KBM-7 (cell line): ENCODE data around the gene PDK2.
A peak's percentile ranks its signal among the peaks of the same experiment; 100 is the strongest.

ENCODE experiments used
- DNase-seq: peaks from one replicate; pipeline ENCODE4 v3.0.0-alpha.2; 2015
- in situ Hi-C: fragments of 300-500 bp; cut with MboI; formaldehyde crosslinking; loops from 2 replicates; pipeline ENCODE4 v1.14.3; 2020; ENCODE audit warnings: low sequenced_read_pairs, low pct_unique_long_range_greater_than_20kb, mixed read lengths

PDK2 gene

GRCh38 chr17:50141745-50142110 lies 46.6 kb downstream of the PDK2 start:
- DNase-seq = no peak
- in situ Hi-C loops = no loop called here

- in situ Hi-C loops = no loop called here
- DNase-seq = no peak
Observed at GRCh38 chr17:50143461-50144176, 48.5 kb downstream of the PDK2 start.

GRCh38 chr17:50144355-50144754 lies 49.2 kb downstream of the PDK2 start:
- no peak for DNase-seq
- in situ Hi-C loops = no loop called here

- DNase-seq = no peak
Observed at GRCh38 chr17:50144845-50145531, 49.8 kb downstream of the PDK2 start.

GRCh38 chr17:50145532-50146229 lies 50.5 kb downstream of the PDK2 start:
- in situ Hi-C loops = no loop called here
- DNase-seq = no peak

More at GRCh38 chr17:50144845-50145531, 49.8 kb downstream of the PDK2 start:
- in situ Hi-C loops = no loop called here

GRCh38 chr17:50146230-50146926 lies 51.2 kb downstream of the PDK2 start:
- in situ Hi-C loops = no loop called here
- DNase-seq = no peak

- in situ Hi-C loops = no loop called here
- DNase-seq = no peak
Observed at GRCh38 chr17:50146927-50147665, 51.9 kb downstream of the PDK2 start.

GRCh38 chr17:50147841-50148225 lies 52.7 kb downstream of the PDK2 start:
- no peak for DNase-seq
- in situ Hi-C loops = no loop called here

GRCh38 chr17:50148226-50149090 lies 53.3 kb downstream of the PDK2 start:
- in situ Hi-C loops = no loop called here
- peak; percentile 89 for DNase-seq

- DNase-seq = no peak
- in situ Hi-C loops = no loop called here
Observed at GRCh38 chr17:50149091-50149416, 53.9 kb downstream of the PDK2 start.

GRCh38 chr17:50149417-50150353 lies 54.5 kb downstream of the PDK2 start:
- in situ Hi-C loops = no loop called here

GRCh38 chr17:50150354-50151040 lies 55.3 kb downstream of the PDK2 start, which contains the start of gene PPP1R9B:
Gene PPP1R9B, minus strand, starts transcription at chr17:50150677. Its CDS starts 164 bp downstream, at chr17:50150513.
- in situ Hi-C loops = no loop called here
- no peak for DNase-seq

More at GRCh38 chr17:50149417-50150353, 54.5 kb downstream of the PDK2 start:
- DNase-seq = no peak

- peak; percentile 81 for DNase-seq
- in situ Hi-C loops = no loop called here
Observed at GRCh38 chr17:50151041-50151936, 56.1 kb downstream of the PDK2 start.

- in situ Hi-C loops = no loop called here
- peak; percentile 90 for DNase-seq
Observed at GRCh38 chr17:50151937-50152547, 56.9 kb downstream of the PDK2 start.

- in situ Hi-C loops = no loop called here
- DNase-seq = no peak
Observed at GRCh38 chr17:50152736-50153135, 57.6 kb downstream of the PDK2 start.
